AG04450 (cell line): ENCODE results near the gene NDUFB2. TPM values are rescaled to one million over a fixed set of nuclear protein-coding genes. Genes with fewer than 3 reads are reported as not detected.
A peak's percentile ranks its signal among the peaks of the same experiment; 100 is the strongest.

Experiments
- CTCF ChIA-PET: fragments of 300-600, 350-600 bp; formaldehyde crosslinking; extraction: SDS; loops from one replicate; lab custom pipeline; 2022; ENCODE audit warnings: antibody characterized with exemption, inconsistent platforms; lab: Charles Lee
- POLR2A ChIA-PET: fragments of 350-600 bp; formaldehyde crosslinking; extraction: SDS; loops from one replicate; lab custom pipeline; 2021; ENCODE audit warnings: antibody characterized with exemption, inconsistent platforms; lab: Yijun Ruan, JAX
- DNase-seq: peaks from one replicate; pipeline ENCODE4 v3.0.0-alpha.2; 2011; ENCODE audit warnings: low read depth, low spot score
- H3K27ac ChIP-seq: one replicate; pipeline ENCODE4 v1.5.1; 2012; ENCODE audit warnings: low read depth, low read length, control low read depth
- H3K27me3 ChIP-seq: one replicate; pipeline ENCODE4 v1.6.0; 2012; ENCODE audit warnings: low read length; ENCODE audit not compliant: control insufficient read depth, insufficient read depth
- H3K4me3 ChIP-seq: 2 replicates; pipeline ENCODE4 v1.5.1; 2011; ENCODE audit warnings: mild to moderate bottlenecking, low read depth, low read length, control low read depth
- H3K9me3 ChIP-seq: 2 replicates; pipeline ENCODE4 v1.5.1; 2012; ENCODE audit warnings: low read length; ENCODE audit not compliant: control insufficient read depth, insufficient read depth
- polyA plus RNA-seq: library from polyadenylated mRNA; depleted of rRNA; stranded (reverse); fragments of >200 nt; gene quantifications from 2 replicates; pipeline ENCODE4 v1.2.3, GENCODE V29; 2011
- TF ChIP-seq, protein P1 (sequence below): IDR thresholded peaks from 2 replicates; pipeline ENCODE4 v1.5.1; 2011; ENCODE audit warnings: low read depth, low read length, control low read depth, inconsistent platforms

Gene NDUFB2
- polyA plus RNA-seq, 1 experiment, result 218 TPM

- H3K4me3 ChIP-seq, result no peak overlapping the region
- no peaks in the 10 kb centered on the region for H3K27me3 ChIP-seq
- ChIA-PET CTCF (interaction anchor here (0.6 to 4.2 kb wide), 21 partner anchors 8 to 316 kb away, joined by 3 to 44 read pairs (median 4); partner anchors contain the start of gene MKRN1), POLR2A (interaction anchor here (0.7 kb wide), 1 partner anchor 21 kb away, joined by 5 read pairs; no protein-coding TSS in a partner anchor)
- no peaks in the 10 kb centered on the region for H3K9me3 ChIP-seq
- no peak overlapping the region for H3K27ac ChIP-seq
- peak; percentile 83 for DNase-seq
- TF ChIP-seq, protein P1, sequence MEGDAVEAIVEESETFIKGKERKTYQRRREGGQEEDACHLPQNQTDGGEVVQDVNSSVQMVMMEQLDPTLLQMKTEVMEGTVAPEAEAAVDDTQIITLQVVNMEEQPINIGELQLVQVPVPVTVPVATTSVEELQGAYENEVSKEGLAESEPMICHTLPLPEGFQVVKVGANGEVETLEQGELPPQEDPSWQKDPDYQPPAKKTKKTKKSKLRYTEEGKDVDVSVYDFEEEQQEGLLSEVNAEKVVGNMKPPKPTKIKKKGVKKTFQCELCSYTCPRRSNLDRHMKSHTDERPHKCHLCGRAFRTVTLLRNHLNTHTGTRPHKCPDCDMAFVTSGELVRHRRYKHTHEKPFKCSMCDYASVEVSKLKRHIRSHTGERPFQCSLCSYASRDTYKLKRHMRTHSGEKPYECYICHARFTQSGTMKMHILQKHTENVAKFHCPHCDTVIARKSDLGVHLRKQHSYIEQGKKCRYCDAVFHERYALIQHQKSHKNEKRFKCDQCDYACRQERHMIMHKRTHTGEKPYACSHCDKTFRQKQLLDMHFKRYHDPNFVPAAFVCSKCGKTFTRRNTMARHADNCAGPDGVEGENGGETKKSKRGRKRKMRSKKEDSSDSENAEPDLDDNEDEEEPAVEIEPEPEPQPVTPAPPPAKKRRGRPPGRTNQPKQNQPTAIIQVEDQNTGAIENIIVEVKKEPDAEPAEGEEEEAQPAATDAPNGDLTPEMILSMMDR, result peak; percentile 90
Measured at GRCh38 chr7:140653319-140654108, 43.0 kb upstream of the NDUFB2 start.

DNA sequence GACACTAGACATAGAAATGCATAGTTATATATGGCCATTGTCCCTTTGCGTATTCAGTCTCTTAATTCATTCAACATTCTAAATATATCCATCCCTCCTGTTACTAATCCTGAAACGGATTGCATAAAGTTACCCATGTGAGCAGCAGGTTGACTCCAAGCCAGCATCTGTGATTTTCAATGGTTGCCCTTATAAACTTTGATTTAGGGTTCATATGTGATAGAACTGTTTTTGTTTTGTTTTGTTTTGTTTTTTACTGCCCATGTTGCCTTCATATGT is 42.5 kb upstream of the NDUFB2 start:
- Histone ChIP-seq H3K9me3 (no peaks in the 10 kb centered on the region), H3K4me3 (no peak overlapping the region), H3K27me3 (no peaks in the 10 kb centered on the region), H3K27ac (no peak overlapping the region)
- TF ChIP-seq, protein P1, result no peak
- CTCF ChIA-PET, result interaction anchor here (0.6 to 4.2 kb wide), 17 partner anchors 7 to 214 kb away, joined by 3 to 44 read pairs (median 5); partner anchors contain the start of gene MKRN1
- DNase-seq, result no peak
- POLR2A ChIA-PET, result no interaction called here

GRCh38 chr7:140654661-140655060 is 41.8 kb upstream of the NDUFB2 start:
- no peaks in the 10 kb centered on the region for H3K9me3 ChIP-seq
- H3K27ac ChIP-seq, result peak overlapping the region; percentile 31
- no peak overlapping the region for H3K4me3 ChIP-seq
- DNase-seq, result no peak
- no peaks in the 10 kb centered on the region for H3K27me3 ChIP-seq
- CTCF ChIA-PET, result interaction anchor here (0.6 to 4.2 kb wide), 4 partner anchors 22 to 215 kb away, joined by 4 to 44 read pairs (median 24); no protein-coding TSS in a partner anchor
- TF ChIP-seq, protein P1, result no peak
- POLR2A ChIA-PET, result no interaction called here

GRCh38 chr7:140655511-140656408 is 40.7 kb upstream of the NDUFB2 start:
- H3K27me3 ChIP-seq, result no peaks in the 10 kb centered on the region
- TF ChIP-seq, protein P1, result no peak
- no peaks in the 10 kb centered on the region for H3K9me3 ChIP-seq
- no peak overlapping the region for H3K4me3 ChIP-seq
- H3K27ac ChIP-seq, result no peak overlapping the region
- POLR2A ChIA-PET, result interaction anchor here (0.6 kb wide), 1 partner anchor 47 kb away, joined by 4 read pairs; no protein-coding TSS in a partner anchor
- DNase-seq, result no peak
- CTCF ChIA-PET, result interaction anchor here (1.2 to 2.6 kb wide), 4 partner anchors 19 to 180 kb away, joined by 4 to 18 read pairs (median 6); no protein-coding TSS in a partner anchor
